ENCODE data around the gene FBLL1. TPM values are rescaled to one million over a fixed set of nuclear protein-coding genes. Genes with fewer than 3 reads are reported as not detected.

The FBLL1 gene
- 0.39 and 0.43 TPM in 2 replicates for total RNA-seq

DNA sequence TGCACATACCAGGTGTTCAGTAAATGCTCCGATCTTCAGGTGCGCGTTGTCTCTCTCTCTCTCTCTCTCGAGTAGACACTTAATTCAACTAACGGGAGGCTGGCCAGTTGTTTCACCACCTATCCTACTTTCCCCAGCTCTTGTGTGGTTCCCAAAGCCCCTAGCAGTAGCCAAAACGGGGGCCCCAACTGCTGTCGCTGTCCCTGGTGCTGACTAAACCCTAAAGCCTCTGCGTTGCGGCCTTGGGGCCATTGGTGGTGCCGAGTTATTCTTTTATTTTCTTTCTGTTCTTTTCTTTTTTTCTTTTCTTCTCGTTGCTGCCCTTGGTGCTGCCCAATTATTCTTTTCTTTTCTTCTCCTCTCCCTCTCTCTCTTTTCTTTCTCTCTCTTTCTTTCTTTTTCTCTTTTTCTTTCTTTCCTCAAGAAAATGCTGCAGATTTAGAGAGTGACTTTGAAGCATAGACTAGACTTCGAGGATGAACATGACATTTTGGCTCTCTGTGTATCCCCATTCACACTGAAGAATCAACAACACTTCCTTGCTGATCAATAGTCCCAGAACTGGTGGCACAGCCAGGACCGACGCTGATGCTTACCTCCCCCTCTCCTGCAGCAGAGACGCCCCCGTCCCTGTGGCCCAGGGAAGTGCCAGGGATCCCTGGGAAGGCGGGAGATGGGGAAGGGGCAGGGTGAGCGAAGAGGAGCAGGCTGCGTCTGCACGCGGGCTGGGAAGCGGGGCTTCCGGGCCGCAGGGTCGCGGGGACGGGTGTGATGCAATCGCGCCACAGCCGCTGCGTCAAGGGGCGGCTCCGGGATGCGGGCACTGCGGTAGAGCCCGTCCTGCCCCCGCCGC lies at the start of gene FBLL1:
Gene FBLL1 (plus strand): TSS at position 785 of the 853 bp plus-strand sequence. CDS start 200 bp downstream, outside the sequence.

DNA sequence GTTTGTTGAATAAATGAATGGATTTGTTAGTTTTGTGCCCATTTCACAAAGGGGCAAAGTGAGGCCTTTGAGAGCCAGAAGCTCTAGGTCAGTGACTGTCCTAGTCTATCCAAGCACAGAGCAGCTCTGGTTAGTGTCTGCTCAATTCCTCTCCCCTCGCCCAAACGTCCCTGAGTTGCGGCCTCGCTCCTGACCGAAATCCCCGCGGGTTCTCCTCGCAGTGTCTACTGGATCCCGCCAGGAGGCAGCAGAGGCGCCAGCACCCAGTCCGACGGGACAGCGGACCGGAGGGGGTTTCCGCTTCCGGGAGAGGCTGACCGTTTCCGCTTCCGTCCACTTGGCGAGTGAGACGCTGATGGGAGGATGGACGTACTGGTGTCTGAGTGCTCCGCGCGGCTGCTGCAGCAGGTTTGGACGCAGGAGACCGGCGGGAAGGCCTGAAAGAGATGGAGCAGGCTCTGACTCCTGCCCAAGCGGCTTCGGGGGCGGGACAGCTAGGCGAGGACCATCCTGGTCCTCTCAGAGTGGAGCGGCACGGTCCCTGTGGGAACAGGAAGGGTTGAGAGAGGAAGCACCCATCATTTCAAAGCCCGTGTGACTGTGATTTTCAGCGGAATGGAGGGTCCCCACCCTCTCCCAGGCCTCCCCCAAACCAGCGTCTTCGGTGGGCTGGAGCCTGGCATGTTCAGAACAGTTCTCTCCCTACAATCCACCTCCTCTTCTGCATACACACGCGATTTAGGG lies 42.8 kb upstream of the FBLL1 start, which contains the start of gene RARS1:
Gene RARS1 (plus strand): TSS at position 336 of the 744 bp plus-strand sequence. CDS start 28 bp downstream, at position 364.

GRCh38 chr5:168578538-168579487 lies 49.7 kb downstream of the FBLL1 start, which contains the start of gene PANK3:
TSS of gene PANK3 (minus strand) at chr5:168579368. CDS start at chr5:168579283, 85 bp downstream.

Small RNA genes within 50 kb of the gene (small RNA-seq; reads per million reads assigned to genes)
- gene MIR103A1: 36.7 reads per million, percentile 96 among the genes with 10 or more reads in this experiment

Other genes with a start within 250 kb of the FBLL1 start
- 1.1 and 3.3 TPM in 2 replicates for gene WWC1, start 237.7 kb upstream of the FBLL1 start, total RNA-seq
- gene RARS1, start 42.8 kb upstream of the FBLL1 start, total RNA-seq: 250 and 287 TPM in 2 replicates
- 41.8 and 43.5 TPM in 2 replicates for gene PANK3, start 50.1 kb downstream of the FBLL1 start, total RNA-seq